CD14-positive monocyte (primary cell): Measurements from ENCODE around the gene UFSP1. TPM values are rescaled to one million over a fixed set of nuclear protein-coding genes. Genes with fewer than 3 reads are reported as not detected.
A peak's percentile ranks its signal among the peaks of the same experiment; 100 is the strongest.

Experiments used
- DNase-seq, 3 donors: peaks; one replicate each; pipeline ENCODE4 v3.0.0-alpha.2; 2011 to 2022
- H2AFZ ChIP-seq: 2 replicates; pipeline ENCODE4 v1.6.0; 2012; ENCODE audit warnings: mild to moderate bottlenecking, low read depth, low read length, inconsistent platforms; ENCODE audit not compliant: insufficient read depth, poor library complexity, severe bottlenecking
- H3K27ac ChIP-seq, 2 donors: 1 replicate in 1 of 2; 2 replicates in 1 of 2; pipeline ENCODE4 v1.5.1; 2012 to 2013; ENCODE audit warnings: low read length in 2 of 2, control low read depth in 1 of 2, inconsistent platforms in 1 of 2, low read depth in 1 of 2, mild to moderate bottlenecking in 1 of 2
- H3K27me3 ChIP-seq, 2 donors: one replicate each; pipeline versions ENCODE4 v1.6.0 to v1.6.1; 2011 to 2013; ENCODE audit warnings: low read length in 2 of 2; ENCODE audit not compliant: control insufficient read depth in 2 of 2, insufficient read depth in 2 of 2
- H3K36me3 ChIP-seq, 2 donors: replicated peaks in 1 of 2; 1 replicate in 1 of 2; 2 replicates in 1 of 2; pipeline versions ENCODE4 v1.5.1 to v1.6.1; 2012 to 2013; ENCODE audit warnings: low read length in 2 of 2, control low read depth in 1 of 2, inconsistent platforms in 1 of 2, mild to moderate bottlenecking in 1 of 2; ENCODE audit not compliant: insufficient read depth in 2 of 2, control insufficient read depth in 1 of 2
- H3K4me1 ChIP-seq, 2 donors: 1 replicate in 1 of 2; 2 replicates in 1 of 2; pipeline versions ENCODE4 v1.5.1 to v1.6.1; 2012 to 2013; ENCODE audit warnings: low read length in 2 of 2, control low read depth in 1 of 2, inconsistent platforms in 1 of 2, mild to moderate bottlenecking in 1 of 2, moderate library complexity in 1 of 2; ENCODE audit not compliant: insufficient read depth in 2 of 2, control insufficient read depth in 1 of 2
- H3K4me2 ChIP-seq: replicated peaks from 2 replicates; pipeline ENCODE3; 2012; ENCODE audit warnings: low read length, moderate library complexity, mild to moderate bottlenecking; ENCODE audit not compliant: poor library complexity, severe bottlenecking; ENCODE audit errors: extremely low read depth
- H3K4me3 ChIP-seq, 3 experiments: fragments of 200-600 bp in 1 of 3; sonication (generic) in 1 of 3; replicated peaks in 1 of 3; 1 replicate in 2 of 3; 2 replicates in 1 of 3; pipeline ENCODE4 v1.5.1; 2011 to 2013; ENCODE audit warnings: low read length in 3 of 3, mild to moderate bottlenecking in 3 of 3, control low read depth in 2 of 3, low read depth in 2 of 3, inconsistent platforms in 1 of 3, moderate library complexity in 1 of 3
- H3K79me2 ChIP-seq: 2 replicates; pipeline ENCODE4 v1.6.0; 2012; ENCODE audit warnings: mild to moderate bottlenecking, control low read depth, inconsistent platforms, low read length, moderate library complexity; ENCODE audit not compliant: insufficient read depth
- H3K9ac ChIP-seq: 2 replicates; pipeline ENCODE4 v1.6.0; 2017; ENCODE audit warnings: low read length, mild to moderate bottlenecking; ENCODE audit not compliant: insufficient read depth, poor library complexity, severe bottlenecking
- H3K9me3 ChIP-seq, 2 donors: replicated peaks in 1 of 2; 1 replicate in 1 of 2; 2 replicates in 1 of 2; pipeline versions ENCODE4 v1.5.1 to v1.6.1; 2012 to 2013; ENCODE audit warnings: low read length in 2 of 2, control low read depth in 1 of 2; ENCODE audit not compliant: control insufficient read depth in 1 of 2, insufficient read depth in 1 of 2
- H4K20me1 ChIP-seq: 2 replicates; pipeline ENCODE4 v1.6.0; 2012; ENCODE audit warnings: mild to moderate bottlenecking, low read length, control low read depth, moderate library complexity; ENCODE audit not compliant: insufficient read depth
- H3K27ac Mint-ChIP-seq, 7 donors: one replicate each; pipeline ENCODE4 v1.8.0; 2020; ENCODE audit warnings: mild to moderate bottlenecking in 7 of 7, mixed read lengths in 7 of 7, moderate library complexity in 6 of 7, inconsistent platforms in 2 of 7
- H3K27me3 Mint-ChIP-seq, 3 donors: one replicate each; pipeline ENCODE4 v1.8.0; 2021 to 2022; ENCODE audit warnings: low read depth in 3 of 3, mild to moderate bottlenecking in 3 of 3, mixed read lengths in 3 of 3, moderate library complexity in 3 of 3, inconsistent platforms in 1 of 3
- H3K36me3 Mint-ChIP-seq, 2 donors: one replicate each; pipeline ENCODE4 v1.8.0; 2020; ENCODE audit warnings: mixed read lengths in 2 of 2, inconsistent platforms in 1 of 2, mild to moderate bottlenecking in 1 of 2
- H3K4me1 Mint-ChIP-seq: one replicate; pipeline ENCODE4 v1.8.0; 2020; ENCODE audit warnings: mild to moderate bottlenecking, mixed read lengths
- H3K4me3 Mint-ChIP-seq, 2 donors: one replicate each; pipeline ENCODE4 v1.8.0; 2020; ENCODE audit warnings: mild to moderate bottlenecking in 2 of 2, mixed read lengths in 2 of 2, moderate library complexity in 1 of 2
- H3K9me3 Mint-ChIP-seq, 7 donors: one replicate each; pipeline ENCODE4 v1.8.0; 2020 to 2022; ENCODE audit warnings: mixed read lengths in 7 of 7, mild to moderate bottlenecking in 6 of 7, moderate library complexity in 6 of 7, inconsistent platforms in 2 of 7
- CTCF ChIP-seq: fragments of 200-600 bp; IDR thresholded peaks from one replicate; pipeline ENCODE4 v1.8.0; 2022; ENCODE audit warnings: antibody characterized with exemption, mild to moderate bottlenecking
- WGBS: methylation state at CpG from one replicate; pipeline ENCODE4 v1.1.5; 2013; ENCODE audit warnings: missing lambda C conversion rate; ENCODE audit not compliant: insufficient coverage; 5-methylcytosine and 5-hydroxymethylcytosine counted together
- intact Hi-C, 2 donors: fragments of 100-400 bp; cut with micrococcal nuclease; formaldehyde crosslinking; loops; one replicate each; pipeline versions ENCODE4 v1.15.0 to v1.15.1; 2023
- polyA plus RNA-seq, 3 donors: library from polyadenylated mRNA; depleted of rRNA in 1 of 3; unstranded in 2 of 3; stranded (reverse) in 1 of 3; fragments of 300-500 nt in 2 of 3; fragments of >200 nt in 1 of 3; fragmentation: Illumina TruSeq in 2 of 3; gene quantifications; 1 replicate in 2 of 3; 2 replicates in 1 of 3; pipeline ENCODE4 v1.2.3, GENCODE V29; 2012 to 2021

Gene UFSP1
- polyA plus RNA-seq, 3 donors: 0.57 to 0.76 (median 0.57) TPM

DNA sequence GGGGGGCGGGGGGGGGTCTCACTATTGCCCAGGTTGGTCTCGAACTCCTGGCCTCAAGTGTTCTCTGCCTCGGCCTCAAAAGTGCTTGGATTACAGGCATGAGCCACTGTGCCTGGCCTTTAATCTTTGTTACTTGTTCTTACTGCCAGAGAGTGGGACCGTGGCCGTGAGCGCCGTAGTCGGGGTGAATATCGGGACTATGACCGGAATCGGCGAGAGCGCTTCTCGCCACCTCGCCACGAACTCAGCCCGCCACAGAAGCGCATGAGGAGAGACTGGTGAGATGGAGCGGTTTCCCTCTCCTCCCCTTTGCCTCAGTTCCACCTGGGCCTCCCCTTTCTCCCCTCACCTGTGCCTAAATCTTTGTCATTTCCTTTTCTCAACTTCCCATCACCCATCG is 8.4 kb downstream of the UFSP1 start:
- H4K20me1 ChIP-seq: peaks cover 88% of the 10 kb centered on the region
- no peak for DNase-seq
- 100% methylated on average over 7 of the region's 20 CpGs for WGBS
- intact Hi-C loops: no loop called here
- peaks cover 55 to 87% of the 10 kb centered on the region in 2 donors for H3K36me3 ChIP-seq
- peaks cover 7 to 20% of the 10 kb centered on the region in 2 donors for H3K4me1 ChIP-seq
- H3K9me3 Mint-ChIP-seq: peaks cover 0 to 2% (median 0%) of the 10 kb centered on the region in 7 donors
- peaks cover 1 to 7% (median 2%) of the 10 kb centered on the region in 3 donors for H3K27me3 Mint-ChIP-seq
- no peak overlapping the region for H3K4me3 ChIP-seq
- H3K79me2 ChIP-seq: peaks cover 57% of the 10 kb centered on the region
- peaks cover 84 to 92% of the 10 kb centered on the region in 2 donors for H3K36me3 Mint-ChIP-seq
- H3K4me3 Mint-ChIP-seq: no peak overlapping the region
- H3K9ac ChIP-seq: no peak overlapping the region
- H3K27me3 ChIP-seq: no peaks in the 10 kb centered on the region
- no peak overlapping the region for H3K27ac ChIP-seq
- no peak overlapping the region for H2AFZ ChIP-seq
- no peaks in the 10 kb centered on the region for H3K9me3 ChIP-seq
- H3K27ac Mint-ChIP-seq: no peak overlapping the region
- H3K4me1 Mint-ChIP-seq: peaks cover 23% of the 10 kb centered on the region
- no peak for TF ChIP-seq CTCF
- no peak overlapping the region for H3K4me2 ChIP-seq

GRCh38 chr7:100880645-100881044 is 8.9 kb downstream of the UFSP1 start:
- H3K27me3 ChIP-seq: no peaks in the 10 kb centered on the region
- H3K9me3 ChIP-seq: no peaks in the 10 kb centered on the region
- no peak overlapping the region for H3K27ac ChIP-seq
- intact Hi-C loops: no loop called here
- Mint-ChIP-seq H3K4me1 (peaks cover 23% of the 10 kb centered on the region), H3K4me3 (no peak overlapping the region), H3K9me3 (peaks cover 0 to 2% (median 0%) of the 10 kb centered on the region in 7 donors), H3K27me3 (peaks cover 1 to 9% (median 2%) of the 10 kb centered on the region in 3 donors), H3K27ac (peak overlapping the region in 3 of 7 donors; percentile 2 to 54 (median 35)), H3K36me3 (peaks cover 79 to 87% of the 10 kb centered on the region in 2 donors)
- no peak overlapping the region for H3K4me3 ChIP-seq
- H3K4me1 ChIP-seq: peaks cover 9 to 22% of the 10 kb centered on the region in 2 donors
- H2AFZ ChIP-seq: no peak overlapping the region
- peaks cover 50 to 82% of the 10 kb centered on the region in 2 donors for H3K36me3 ChIP-seq
- peaks cover 89% of the 10 kb centered on the region for H4K20me1 ChIP-seq
- WGBS: 98% methylated on average over 7 of the region's 7 CpGs
- peaks cover 62% of the 10 kb centered on the region for H3K79me2 ChIP-seq
- H3K9ac ChIP-seq: no peak overlapping the region
- DNase-seq: no peak
- no peak for TF ChIP-seq CTCF
- H3K4me2 ChIP-seq: no peak overlapping the region
